HTERT RPE-1 (cell line): ENCODE results near the gene MCU.

ENCODE experiments used
- in situ Hi-C: fragments of 300-500 bp; cut with MboI; formaldehyde crosslinking; loops from 4 replicates; pipeline ENCODE4 v1.14.3; 2020; ENCODE audit warnings: low sequenced_read_pairs

Gene MCU

DNA sequence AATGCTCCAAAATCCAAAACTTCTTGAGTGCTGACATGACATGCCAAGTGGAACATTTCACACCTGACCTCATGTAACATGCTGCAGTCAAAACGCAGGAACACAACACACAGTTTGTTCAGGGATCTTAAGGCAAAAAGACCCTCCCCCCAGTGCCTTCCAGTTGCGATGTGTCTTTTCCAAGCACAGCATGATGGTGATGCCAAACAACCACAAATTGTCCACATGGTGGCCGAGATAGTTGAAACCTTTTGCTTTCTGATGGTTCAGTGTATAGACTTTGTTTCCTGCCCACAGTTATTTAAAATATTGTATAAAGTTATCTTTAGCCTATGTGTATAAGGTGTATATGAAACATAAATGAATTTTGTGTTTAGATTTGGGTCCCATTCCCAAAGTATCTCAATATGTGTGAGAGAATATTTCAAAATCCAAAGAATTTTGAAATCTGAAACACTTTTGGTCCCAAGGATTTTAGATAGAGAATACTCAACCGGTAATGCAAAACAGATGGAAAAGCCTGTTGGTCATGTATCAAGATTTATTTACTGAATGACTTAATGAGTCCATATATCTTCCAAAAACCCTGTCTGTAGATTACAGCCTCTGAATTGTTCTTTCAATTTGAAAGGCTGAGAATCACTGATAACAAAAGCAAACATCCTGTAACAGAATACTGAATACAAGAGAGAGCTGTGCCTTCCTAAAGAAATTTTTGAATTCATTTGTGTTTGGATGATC, 108.2 kb downstream of the MCU start:
- in situ Hi-C loops: no loop called here

DNA sequence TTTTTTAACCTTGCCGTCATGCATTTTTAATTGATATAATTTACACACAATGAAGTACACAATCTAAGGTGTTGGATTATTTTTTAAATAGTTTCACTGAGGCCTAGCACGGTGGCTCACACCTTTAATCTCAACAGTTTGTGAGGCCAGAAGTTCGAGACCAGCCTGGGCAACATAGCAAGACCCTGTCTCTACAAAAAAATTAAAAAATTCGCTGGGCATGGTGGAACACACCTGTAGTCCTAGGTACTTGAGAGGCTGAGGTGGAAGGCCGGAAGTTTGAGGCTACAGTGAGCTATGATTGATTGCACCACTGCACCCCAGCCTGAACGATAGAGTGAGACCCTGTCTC, 108.8 kb downstream of the MCU start:
- in situ Hi-C loops: no loop called here

DNA sequence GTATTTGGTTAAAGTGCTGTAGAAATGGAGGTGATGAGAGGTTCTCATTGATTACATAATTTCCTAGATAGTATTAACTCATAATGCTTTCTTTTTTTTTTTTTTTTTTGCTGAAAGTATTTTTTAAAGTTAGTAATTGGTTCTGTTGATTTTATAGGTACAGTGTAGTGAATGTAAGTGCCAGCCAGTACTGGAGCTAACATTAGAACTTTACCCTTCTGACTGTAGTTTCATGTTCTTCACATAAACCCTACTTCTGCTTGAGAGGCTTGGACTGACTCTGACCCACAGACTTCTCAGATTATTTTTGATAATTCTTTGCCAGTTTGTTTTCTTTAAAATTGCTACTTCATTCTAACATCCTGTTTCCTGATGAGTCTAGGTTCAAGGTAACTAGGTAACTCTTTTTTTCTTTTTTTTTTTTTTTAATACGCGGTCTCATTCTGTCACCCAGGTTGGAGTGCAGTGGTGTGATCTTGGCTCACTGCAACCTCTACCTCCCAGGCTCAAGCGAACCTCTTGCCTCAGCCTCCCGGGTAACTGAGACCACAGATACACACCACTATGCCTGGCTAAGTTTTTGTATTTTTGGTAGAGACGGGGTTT, 109.4 kb downstream of the MCU start:
- in situ Hi-C loops: no loop called here

DNA sequence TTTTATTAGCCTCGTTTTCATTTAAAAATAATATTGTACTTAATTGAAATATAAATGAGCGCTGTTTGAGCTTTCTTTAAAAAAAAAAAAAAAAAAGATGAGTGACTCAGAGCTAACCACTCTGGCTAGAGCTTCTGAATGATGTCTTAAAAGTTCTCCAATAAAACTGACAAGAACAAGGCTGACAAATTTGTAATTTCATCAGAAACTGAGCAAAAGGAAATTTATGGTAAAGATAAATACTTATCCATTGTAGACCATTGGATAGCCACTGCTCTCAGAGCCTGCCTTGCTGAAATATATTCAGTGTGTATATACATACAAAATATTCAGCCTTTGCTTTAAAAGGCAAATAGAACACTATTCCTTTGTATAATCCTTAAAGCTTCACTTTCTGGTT, 110.4 kb downstream of the MCU start:
- in situ Hi-C loops: no loop called here

DNA sequence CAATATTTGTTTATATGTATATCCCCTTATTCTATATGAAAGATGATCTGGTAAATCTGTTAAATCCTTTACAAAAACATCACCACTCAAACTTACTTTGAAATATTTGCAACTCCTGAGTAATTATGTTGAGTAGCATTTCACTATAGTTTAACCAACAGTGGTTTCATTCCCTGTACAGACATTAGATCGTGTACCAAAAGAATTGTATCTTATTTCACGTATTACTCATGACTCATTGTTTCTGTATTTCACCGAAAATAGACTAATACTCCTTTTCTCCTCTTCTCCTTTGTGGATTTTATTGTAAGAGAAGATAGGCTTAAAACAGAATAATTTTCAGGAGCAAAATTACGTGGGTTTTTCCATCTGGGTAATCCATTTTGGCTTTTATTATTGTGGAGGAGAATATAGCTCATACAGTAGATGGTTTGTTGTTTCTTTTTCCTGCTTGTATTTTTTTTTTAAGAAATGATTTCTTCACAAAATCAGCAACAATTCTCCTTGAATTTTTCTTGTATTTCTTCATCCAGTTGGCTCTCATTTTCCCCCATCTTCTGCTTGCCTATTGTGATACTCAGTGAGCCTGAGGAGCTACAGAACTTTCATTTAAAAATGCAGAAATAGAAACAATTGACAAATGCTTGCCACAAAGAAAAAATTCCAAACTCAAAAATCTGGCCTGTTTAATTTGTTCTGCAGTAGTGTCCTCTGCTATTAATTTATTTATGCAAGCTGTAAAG, 111.0 kb downstream of the MCU start:
- in situ Hi-C loops: no loop called here

DNA sequence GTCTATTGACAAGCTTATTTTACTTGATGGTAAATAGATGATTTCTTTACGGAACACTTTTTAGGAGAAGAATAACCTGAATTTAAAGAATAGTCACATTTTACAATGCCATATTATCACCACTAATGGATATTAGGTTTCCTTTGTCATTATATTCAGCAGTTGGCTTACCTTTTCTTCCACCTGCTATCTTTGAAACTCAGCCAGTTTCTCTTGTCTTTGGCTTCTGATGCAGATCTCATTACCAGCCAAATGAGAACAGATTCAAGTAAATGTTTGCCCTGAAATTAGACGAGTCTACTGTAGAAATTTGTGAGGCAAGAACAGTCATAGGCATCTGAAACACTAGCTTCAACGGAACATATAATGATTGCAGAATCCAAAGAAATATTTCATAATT, 116.1 kb downstream of the MCU start:
- in situ Hi-C loops: no loop called here

DNA sequence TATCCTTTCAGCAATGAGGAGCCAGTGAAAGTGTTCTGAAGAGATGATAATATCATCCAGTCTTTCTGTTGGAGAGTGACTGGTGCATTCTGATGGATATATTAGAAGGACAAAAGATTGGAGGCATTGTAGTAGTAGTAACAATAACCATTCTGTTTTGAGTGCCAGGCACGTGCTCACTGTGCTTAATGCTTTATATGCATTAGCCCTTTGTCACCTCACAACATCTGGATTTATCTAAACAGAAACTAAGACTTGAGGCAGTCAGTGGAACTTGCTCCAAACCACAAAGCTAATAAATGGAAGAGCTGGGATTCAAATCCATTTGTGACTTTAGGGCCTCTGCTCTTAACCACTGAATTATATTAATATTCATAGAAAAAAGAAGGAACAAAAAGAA, 117.1 kb downstream of the MCU start:
- in situ Hi-C loops: no loop called here

DNA sequence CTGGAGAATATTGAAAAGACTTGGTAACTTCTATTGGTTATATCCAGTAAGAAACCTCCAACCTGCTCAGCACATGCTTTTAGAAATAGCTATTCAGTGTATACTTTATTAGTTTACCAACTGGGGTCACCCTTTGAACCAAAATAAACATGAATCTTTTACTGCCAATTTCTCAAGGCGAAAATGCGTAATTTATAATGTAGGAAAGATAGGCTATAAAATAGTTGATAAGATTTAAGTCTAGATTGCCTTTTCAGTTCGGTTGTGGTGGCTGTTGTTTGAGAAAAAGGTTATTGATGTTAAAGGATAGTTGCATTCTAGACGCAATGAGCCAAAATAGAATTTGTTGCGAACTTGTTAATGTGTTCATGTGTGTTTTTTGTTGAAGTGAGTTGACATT, 119.0 kb downstream of the MCU start:
- in situ Hi-C loops: no loop called here

DNA sequence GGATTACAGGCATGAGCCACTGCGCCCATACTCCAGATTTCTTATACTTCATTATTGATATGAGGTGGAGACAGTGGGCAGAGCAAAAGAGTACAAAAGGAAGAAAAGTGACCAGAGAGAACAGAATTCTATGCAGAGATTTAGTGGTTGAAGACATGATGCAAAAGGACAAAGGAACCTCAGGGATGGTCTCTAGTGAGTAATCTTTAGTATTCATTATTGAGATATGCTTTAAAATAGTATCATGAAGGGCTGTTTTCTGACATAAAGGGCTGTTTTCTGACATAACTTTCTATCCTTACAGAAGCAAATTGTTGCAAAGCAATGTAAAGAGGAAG, 120.4 kb downstream of the MCU start:
- in situ Hi-C loops: no loop called here

DNA sequence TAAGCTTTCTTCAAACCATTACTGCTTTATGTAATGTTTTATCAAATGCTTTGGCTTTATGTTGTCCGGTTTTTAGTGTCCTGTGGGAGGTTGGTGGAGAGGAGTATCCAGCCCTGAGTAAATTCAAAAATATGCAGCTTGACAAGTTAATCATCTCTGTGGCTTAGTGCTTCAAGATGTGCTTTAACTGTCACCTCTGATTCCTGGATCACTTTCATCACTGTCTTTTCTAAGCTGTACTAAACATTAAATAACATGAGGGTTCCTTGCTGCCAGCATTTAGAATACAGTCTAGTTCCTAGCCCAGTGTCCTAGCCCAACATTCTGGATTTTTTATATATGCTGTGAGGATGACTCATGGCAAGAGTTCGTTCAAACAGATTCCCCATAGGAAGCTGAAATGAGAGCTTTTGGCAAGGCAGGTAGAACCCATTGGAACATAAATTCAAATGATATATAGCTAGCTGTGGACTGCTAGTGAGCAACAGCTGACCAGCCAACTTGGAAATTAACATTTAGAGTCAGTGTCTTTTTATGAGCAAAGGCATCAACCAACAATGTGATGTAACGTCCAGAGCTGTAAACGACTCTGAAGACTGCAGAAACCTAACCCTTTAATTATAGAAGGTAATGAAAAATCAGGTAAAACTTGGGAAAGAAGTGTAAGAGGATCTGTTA, 120.9 kb downstream of the MCU start:
- in situ Hi-C loops: no loop called here

DNA sequence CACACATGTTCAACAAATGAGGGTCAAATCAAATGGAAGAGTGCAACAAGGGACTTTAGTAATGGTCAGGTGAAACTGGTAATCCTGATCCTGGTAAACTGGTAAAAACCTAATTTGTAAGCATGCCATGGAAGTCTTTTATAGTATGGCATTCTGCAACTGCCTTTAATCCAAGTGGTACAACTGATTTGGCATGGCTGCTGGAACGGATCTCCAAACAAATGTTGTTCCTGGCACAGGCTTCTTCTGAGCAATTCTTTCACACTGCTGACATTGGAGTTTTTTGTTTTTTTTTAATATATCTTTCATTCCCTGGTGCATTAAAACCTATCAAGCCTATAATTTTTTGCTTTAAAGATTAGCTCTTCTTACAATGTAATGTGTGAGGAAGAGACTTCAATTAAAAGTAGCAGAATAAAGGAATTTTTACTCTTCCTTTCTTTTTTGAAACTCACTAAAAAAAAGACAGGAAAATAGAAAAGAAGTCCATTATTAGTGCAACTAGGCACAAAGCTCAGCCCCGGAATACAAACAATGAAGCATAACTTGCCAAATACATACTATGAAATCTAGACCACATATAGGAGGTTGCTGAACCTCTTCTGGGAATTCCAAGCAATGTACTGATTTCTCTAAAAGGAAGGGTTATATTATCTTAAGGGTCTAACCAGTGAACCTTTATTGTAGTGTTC, 122.3 kb downstream of the MCU start:
- in situ Hi-C loops: no loop called here

DNA sequence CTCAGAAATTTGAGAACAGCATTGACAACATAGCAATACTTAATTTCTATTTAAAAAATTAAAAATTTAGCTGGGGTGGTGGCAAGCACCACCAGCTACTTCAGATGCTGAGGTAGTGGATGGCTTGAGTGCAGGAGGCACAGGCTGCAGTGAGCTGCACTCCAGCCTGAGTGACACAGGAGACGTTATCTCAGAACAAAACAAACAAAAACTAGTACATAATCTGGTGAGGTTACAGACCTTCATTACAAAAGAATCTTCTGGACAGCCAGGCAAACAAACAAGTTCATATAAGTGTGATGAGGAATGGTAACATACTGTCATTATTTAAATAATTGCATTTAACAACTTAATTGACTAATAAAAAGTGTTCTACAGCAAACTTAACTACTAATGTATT, 124.6 kb downstream of the MCU start:
- in situ Hi-C loops: no loop called here

DNA sequence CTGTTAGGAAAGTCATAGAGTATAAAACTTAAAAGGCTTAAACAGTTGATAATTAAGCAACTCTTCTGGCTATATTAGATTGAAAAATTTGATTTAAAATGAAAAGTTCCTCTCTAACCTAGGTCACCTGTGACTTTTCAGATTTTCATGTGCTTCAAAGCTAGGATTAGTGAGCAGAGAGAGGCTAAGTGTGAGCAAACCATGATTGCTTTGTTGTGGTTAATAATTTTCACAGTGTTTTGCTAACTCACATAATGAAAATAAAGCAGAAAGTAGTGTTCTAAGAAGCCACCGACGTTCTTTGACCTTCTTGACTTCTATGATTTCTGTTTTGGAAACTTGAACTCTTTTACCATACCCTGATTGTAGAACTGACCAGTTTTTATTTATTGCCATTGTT, 126.1 kb downstream of the MCU start:
- in situ Hi-C loops: no loop called here

DNA sequence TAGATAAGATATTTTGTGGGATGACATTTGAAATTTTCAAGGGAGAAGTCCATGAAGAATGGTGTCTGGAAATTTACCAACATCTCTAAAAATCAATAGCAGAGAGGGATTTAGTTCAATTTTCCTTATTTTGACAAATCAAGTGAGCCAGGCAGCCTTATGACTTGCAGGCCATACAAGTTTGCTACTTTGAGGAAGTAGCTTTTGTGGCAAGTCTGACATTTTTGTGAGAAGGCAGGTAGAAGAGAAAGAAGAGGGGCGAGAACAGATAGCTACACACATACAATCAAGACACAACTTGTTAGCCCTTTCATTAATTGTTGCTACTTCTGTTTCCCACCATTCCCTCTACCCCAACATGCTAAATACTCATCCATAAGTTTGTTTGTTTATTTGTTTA, 127.1 kb downstream of the MCU start:
- in situ Hi-C loops: no loop called here

DNA sequence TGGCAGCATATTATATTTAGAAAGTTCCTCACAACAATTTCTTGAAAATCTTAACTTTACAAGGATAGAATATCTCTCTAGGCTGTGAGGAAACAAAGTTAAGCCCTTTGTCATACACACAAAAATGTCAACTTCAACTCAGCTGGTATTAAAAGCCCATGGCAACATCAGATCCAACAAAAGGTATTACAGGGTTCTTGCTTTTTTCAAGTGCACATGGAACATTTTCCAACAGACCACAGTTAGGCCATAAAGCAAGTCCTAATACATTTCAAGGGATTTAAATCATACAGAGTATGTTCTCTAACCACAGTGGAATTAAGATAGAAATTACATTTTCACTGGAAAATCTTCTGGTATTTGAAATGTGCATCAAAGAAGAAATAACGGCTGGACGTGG, 129.7 kb downstream of the MCU start:
- in situ Hi-C loops: no loop called here

DNA sequence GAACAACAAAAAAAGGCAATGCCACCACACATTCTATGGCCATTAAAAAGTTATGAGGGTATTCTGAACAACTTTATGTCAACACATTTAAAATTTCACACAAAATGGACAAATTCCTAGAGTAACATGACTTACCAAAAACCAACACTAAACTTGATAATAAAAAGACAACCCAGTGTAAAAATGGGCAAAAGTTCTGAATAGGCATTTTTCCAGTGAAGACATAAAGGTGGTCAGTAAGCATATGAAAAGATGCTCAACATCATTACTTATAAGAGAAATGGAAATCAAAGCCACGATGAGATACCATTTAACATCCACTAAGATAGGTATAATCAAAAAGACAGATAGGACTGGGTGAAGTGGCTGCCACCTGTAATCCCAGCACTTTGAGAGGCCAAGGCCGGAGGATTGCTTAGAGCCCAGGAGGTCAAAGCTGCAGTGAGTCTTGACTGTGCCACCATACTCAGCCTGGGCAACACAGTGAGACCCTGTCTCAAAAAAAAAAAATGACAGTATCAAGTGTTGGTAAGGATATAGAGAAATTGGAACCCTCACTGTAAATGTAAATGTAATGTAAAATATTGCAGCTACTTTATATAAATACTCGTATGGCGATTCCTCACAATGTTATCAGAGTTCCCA, 130.5 kb downstream of the MCU start:
- in situ Hi-C loops: no loop called here

DNA sequence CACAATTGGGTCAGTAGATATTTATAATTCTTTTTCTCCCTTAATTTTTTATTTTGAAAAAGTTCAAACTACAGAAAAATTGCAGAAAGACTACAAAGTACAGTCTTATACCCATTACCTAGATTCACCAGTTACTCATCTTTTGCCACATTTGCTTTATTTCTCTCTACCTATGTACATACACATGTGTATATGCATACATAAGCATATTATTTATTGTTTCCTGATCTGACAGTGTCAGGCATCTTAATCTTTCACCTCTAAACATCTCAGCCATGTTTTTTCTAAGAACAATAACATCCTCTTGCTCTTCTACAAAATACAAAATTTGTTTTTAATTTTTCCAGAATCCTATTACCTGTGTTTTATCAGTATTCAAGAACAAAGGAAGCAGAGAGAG, 133.2 kb downstream of the MCU start:
- in situ Hi-C loops: no loop called here

DNA sequence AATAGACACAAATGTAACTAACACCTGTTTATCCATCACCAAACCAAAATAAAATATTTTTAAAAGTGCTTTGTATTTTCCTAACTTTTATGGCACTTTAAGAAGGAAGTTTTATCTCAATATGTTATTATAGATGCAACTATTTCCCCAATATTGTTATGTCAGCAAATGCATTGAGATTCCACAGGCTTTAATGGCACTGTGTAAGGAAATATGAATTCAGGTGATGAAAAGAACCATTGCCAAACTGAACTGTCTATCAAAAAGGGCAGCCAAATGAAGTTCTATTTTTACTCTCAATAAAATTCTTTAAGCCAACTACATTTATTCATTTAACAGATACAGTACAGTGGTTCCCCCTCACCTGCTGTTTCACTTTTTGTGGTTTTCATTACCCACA, 134.4 kb downstream of the MCU start:
- in situ Hi-C loops: no loop called here

DNA sequence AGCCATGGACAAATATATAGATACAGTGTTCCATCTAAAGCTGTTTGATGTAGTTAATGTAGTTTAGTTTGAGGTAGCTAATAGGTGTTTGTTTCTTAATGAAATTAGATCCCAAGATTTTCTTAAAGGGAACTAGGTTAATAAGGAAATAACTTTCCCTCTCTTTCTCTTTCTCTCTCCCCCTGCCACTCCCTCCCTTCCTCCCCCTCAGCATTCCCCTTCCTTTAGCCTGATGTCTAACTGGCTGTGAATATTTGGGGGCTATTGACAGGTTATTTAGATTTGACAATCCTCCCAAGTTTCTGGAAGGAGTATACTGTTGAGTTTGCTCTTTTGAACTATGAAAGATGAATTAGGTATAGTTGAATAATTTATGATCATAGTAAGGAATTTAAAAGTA, 136.4 kb downstream of the MCU start:
- in situ Hi-C loops: no loop called here

DNA sequence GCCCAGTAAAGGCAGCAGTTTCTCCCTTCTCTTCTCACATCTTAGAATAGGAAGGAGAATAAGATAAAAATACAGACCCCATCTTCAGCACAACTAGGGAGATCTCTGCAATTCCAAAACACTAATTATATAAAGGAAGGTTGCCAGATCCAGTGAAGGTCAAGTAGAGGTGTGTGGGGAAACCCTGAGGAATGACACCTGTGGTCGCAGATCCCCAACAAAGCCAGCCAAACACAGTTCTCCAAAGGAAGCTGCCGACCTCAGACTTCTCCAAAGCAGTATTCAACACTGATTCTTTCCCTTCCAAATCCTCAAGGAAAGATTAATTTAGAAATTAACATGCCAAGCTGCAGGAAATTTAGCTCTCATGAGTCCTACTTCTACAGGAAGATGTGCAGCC, 138.7 kb downstream of the MCU start:
- in situ Hi-C loops: no loop called here
